Non-pigmented ciliary epithelial cell (primary cell): Measurements from ENCODE around the gene CCDC192.
"Not testable (repeated sequence)": the region's sequence is repeated elsewhere in the genome, so short reads cannot be mapped to it uniquely, and the experiment has no call there.

Experiments used
- DNase-seq: peaks from one replicate; pipeline ENCODE4 v3.0.0-alpha.2; 2010; ENCODE audit warnings: low read depth

Gene CCDC192

DNA sequence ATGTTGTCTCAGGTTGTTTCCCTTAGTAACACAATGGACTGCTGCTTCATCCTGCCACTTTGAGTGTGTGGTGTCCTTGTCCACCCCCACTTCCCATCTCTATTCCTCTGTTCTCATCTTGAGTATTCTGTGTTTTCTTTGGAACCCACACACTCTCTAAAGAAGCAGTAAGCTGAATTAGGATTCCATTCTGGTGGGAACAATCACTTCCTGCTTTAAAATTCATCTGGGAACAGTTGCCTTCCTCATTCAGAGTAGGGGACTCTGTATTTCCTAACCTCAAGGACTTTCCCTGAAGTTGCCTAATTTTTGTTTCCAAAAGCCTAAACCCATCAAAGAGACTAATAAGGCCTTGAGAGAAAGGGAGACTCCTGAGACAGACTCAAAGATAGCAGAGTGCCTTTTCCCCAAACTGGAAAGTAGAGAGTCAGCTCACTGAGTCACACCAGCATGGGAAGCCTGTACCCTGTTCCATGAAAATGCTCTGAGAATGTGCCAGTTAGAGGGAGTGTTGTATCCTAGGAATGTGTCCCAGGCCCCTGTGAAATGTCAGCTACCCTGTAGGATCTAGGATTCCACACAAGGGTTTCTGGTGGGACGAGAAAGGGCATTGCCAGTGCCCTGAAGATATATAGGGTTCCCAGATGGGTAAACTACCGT, 63.6 kb downstream of the CCDC192 start:
- DNase-seq: no peak

DNA sequence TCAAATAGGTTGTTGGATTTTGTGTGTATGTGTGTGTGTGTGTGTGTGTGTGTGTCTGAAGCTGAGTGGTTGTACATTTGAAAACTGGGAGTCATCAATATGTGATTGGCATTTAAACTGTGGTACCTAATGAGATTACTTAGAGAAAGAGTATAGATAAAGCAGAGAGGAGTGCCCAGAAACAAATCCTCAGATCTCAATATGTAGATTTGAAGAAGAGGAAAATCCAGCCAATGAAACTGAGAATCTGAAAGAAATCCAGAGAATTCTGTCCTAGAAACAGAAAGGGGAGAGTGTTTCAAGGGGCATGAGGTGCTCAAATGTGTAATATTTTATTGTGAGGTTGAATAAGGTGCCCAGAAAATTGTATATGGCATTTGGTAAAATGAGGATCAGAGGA, 66.2 kb downstream of the CCDC192 start:
- no peak for DNase-seq

DNA sequence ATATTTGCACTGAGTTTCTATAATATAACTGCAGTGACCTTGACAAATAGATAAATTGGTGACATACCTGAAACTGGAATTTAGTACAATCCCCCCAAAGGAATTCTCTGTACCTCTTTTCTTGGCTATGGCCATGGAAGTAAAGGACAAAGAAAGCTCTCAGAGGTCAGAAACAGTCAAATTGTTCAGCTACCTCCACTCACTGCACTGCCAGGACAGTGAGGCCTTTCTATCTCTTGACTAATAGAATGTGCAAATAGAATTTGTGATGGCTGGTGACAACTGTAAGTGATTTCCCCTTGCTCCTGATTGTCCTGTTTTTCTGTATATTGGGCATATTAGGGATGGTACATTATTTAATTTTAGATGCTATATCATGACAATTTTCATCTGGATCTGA, 67.1 kb downstream of the CCDC192 start:
- DNase-seq: no peak

DNA sequence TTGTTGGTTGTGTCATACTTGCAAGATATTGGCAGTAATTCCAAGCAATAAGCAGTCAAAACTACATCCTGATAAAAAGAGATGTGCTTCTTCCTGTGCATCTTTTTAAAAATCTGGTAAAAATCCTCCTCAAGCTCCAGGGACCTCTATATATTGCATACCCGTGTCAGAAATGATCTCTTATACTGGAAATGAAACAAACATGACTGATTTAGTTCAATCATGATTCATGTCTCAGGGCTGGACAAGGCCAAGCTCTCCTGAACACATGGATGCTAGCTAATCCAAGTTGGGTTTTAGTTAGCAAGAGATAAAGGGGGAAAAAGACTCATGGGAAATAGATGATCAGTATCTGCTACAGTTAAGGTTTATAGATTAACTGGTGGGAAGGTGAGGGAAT, 69.3 kb downstream of the CCDC192 start:
- DNase-seq: no peak

DNA sequence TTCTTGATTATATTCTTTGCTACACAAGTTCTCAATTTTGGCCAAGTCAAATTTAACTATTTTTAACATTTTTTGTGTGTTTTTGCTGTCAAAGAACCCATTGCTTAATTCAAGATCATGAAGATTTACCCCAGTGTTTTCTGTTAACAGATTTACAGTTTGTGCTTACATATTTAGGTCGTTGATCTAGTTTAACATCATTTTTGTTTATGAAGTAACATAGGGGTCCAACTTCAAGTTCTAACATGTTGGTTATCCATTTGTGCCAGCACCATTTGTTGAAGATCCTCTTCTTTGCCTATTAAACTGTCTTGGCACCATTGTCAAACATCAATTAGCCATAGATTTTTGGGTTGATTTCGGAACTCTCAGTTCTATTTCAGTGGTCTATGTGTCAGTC, 71.0 kb downstream of the CCDC192 start:
- no peak for DNase-seq

DNA sequence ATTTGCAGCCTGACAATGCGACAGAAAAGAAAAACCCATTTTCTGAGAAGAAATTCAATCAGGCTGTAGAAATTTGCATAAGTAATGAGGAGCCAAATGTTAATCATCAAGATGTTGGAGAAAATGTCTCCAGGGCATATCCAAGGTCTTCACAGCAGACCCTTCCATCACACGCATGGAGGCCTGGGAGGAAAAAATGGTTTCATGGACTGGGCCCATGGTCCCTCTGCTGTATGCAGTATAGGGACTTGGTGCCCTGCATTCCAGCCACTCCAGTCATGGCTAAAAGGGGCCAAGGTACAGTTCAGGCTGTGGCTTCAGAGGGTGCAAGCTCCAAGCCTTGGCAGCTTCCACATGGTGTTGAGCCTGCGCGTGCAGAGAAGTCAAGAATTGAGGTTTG, 73.3 kb downstream of the CCDC192 start:
- no peak for DNase-seq

DNA sequence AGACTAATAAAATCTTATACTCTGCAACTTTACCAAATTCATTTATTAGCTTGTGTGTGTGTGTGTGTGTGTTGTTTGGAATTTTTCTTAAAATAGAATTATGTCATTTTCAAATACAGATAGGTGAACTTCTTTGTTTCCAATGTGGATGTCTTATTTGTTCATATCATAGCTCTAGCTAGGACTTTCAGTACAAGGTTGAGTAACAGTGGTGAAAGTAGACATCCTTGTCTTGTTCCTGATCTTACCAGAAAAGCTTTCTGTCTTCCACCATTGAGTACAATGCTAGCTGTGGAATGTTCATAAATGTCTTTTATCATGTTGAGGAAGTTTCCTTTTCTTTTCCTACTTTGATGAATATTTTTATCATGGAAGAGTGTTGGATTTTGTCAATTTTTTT, 74.8 kb downstream of the CCDC192 start:
- no peak for DNase-seq

DNA sequence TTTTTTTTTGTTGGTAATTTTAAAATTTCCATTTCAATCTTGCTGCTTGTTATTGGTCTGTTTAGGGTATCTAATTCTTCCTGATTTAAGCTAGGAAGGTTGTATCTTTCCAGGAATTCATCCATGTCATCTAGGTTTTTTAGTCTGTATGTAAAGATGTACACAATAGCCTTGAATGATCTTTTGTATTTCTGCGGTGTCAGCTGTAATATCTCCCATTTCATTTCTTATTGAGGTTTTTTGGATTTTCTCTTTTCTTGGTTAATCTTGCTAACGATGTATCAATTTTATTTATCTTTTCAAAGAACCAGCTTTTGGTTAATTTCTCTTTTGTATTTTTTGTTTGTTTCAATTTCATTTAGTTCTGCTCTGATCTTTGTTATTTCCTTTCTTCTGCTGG, 79.3 kb downstream of the CCDC192 start:
- not testable (repeated sequence) for DNase-seq

DNA sequence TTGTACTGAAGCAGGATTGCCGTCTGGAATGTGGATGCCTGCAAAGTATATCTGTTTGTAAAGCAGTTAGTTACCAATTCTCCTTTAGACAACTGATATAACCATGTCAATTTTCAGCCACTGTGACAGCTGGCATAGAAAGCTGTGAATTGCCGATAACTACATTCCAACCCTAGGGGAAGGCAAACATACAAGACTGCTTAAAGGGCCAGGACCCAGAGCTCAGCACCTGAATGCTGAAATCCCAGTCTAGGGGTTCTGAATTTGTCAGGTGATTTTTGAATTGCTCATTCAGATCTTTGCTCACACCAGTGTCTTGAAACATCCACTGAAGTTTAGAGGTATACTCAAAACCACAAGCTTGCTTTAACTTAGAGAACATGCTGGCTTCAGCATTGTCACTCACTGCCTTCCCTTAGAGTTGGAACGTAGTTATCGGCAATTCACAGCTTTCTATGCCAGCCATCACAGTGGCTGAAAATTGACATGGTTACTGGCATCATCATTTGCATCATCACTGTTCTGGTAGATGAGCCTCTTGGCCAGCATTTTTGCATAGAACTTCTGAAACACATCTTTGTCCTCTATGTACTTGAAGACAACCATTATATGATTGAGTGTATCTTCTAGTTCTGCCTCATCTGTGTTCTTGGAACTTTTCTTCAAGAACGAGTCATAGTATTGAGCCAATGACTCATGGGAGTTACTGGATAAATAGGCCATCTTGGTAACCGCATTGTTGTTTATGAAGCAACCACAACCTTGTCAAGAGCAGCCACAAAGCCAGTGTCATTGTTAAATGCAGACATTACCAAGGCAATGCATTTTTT, 82.1 kb downstream of the CCDC192 start:
- DNase-seq: peak; percentile 88

DNA sequence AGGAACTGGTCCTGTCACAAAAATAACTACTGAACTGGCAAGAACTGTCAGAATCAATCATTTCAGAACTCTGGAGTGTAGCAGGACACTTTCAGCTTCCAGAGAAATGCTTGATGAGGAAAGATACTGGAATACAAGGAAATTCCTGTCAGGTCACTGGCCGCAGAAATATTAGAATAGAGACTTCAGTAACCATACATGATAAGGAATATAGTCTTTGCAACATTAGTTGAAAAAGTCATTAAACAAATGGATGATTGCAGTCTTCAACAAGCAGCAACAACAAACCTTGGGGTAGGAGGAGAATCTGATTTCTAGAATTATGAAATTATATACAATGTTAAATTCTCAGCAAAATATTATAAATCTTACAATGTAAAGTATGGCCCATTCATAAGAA, 88.2 kb downstream of the CCDC192 start:
- no peak for DNase-seq

DNA sequence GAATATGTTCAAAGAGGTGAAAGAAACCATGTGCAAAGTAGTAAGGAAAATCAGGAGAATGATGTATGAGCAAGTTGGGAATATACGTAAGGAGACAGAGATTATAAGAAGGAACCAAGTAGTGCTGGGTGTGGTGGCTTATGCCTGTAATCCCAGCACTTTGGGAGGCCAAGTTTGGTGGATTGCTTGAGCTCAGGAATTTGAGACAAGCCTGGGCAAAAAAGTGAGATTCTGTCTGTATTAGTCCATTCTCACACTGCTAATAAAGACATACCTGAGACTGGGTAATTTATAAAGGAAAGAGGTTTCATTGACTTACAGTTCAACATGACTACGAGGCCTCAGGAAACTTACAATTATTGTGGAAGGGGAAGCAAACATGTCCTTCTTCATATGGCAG, 88.7 kb downstream of the CCDC192 start:
- not testable (repeated sequence) for DNase-seq

DNA sequence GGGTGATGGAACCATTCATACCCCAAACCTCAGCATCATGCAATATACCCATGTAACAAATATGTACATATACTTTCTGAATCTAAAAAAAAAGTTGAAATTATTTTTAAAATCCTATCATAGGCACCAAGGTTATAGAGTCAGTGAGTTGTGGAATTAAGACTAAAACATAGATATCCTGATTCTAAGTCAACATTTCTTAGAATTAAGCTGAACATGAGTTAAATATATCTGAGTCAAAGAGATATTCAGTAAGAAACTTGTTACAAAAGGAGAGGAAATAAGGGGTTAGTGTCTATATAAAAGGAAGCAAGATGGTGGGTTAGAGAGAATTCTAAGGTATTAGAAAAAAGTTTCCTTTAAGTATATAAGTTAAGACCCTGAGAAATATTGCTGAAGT, 89.9 kb downstream of the CCDC192 start:
- DNase-seq: no peak

DNA sequence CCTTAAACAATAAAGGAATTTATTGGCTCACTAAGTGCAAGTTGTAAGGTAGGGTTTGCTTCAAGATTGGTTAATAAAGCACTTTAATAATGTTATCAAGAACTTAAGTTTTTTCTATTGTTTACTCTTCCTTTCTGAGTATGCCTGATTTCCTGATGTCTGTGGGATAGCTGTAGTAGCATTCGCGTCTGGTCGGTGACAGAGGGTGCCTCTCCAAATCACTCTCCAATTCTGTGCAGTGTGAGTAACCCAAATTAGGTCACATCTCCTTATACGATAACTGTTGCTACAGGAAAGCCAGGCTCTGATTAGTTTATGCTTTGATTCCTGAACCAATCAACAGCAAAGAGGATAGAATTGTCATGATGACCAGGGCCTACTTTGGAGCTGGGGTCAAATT, 90.7 kb downstream of the CCDC192 start:
- DNase-seq: no peak

DNA sequence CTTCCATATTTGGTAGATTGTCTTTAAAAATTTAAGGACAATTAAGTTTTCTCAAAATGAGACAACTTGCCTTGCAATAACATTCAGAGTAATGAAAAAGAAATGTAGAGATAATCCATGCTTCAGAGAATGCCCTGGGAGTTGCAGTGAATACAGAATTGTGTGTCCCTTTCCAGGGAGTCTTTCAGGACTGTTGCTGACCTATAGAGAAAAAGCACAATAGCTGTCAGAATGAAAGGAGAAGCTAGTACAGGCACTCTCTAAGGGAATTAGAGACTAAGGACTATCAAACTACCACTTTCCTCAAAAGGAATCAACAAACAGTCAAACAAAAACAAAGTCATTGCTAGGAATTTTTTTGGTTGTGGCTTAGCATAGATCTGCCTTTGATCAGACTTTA, 93.0 kb downstream of the CCDC192 start:
- DNase-seq: no peak

DNA sequence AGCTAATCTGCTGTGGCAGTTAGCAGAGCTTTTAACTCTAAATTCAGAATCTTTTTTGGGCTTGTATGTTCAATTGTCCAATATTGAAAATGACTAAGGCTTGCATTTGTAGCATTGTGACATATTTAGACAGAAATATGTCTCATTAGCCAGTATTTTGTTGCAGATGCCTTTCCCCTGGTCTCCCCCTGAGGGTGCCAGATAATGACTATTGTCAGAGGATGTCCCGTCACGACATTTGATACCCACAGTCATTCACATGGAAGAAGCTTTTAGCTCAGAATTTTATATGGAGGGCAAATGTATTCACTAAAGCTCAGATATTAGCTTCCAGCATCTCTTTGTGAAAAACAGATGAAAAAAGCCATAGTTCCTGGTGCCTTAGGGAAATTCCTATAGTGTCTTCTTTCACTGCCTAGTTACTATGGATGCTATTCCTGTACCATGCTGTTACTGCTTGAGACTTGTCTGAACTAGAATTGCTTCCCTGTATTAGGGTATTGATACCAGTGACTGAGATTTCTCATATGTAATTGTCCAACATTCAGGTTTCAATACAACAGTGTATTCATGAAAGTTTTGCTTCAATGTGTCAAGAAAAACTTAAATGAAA, 96.2 kb downstream of the CCDC192 start:
- DNase-seq: no peak

DNA sequence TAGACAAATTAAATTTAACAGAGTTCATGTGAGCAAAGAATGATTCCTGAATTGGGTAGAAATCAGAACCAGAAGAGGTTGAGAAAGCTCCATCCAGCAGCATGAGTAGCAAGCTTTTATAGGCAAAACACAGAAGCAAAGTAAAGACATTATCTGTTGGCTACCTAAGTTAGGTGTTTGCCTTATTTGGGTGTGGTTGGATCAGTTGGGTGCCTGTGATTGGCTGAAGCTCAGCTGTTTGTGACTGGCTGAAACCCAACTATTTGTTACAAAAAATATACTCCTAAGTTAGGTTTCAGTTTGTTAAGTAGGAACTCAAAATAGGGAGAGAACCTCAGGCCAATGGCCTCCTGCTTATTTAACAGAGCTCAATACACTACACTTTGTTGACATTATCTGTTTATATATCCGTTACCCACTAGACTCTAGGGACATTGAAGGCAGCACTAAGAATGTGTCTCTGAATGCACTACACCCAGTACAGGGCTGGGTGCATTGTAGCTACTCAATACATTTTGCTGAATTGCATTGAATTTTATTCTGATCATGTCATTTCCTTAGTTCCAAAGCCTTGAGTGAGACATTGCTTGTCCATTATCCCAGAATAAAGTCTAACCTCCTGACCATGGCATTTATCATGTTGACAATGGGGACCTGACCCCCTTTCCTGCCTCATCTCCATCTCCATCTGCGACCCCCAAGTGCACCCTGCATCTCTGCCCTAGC, 98.7 kb downstream of the CCDC192 start:
- no peak for DNase-seq

DNA sequence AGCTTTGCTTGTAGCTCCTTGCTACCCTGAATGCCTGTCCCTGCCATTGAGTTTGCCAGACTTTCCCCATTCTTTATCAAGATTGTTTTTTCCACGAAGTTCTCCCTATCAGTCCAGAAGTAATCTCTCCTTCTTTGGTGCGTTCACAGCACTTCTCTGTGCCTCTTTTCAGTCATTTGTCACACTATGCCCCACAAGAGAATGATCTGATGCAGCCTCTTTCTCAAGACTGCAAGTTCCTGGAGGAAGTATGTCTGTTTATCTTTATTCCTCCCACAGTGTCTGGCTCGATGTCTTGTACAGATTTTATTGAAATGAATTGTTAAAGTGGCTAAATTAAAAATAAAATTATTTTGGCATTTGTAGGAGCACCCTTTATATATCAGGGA, 99.3 kb downstream of the CCDC192 start:
- DNase-seq: no peak

DNA sequence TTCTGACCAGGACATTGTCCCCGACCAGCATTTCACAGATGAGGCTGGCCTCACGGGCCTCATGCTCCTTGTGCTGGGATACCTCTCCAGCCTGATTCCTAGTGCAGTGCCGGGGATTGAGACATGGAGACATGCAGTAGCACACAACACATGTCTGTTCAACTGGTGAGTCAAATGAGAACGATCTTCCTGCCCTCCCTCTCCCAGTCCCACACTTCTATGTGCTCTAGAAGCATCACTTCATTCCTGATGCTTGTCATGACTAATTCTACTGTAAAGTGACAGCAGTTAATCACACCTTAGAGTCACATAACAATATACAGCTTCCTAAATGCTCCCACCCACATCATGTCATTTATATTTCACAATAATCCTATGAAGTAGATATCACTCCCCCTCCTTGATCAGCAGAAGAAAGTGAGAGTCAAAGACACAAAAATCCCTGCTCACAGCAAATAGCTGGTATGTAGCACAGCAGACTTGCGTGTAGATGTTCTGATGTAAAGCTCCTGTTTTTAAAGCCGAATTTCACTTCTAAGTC, 101.8 kb downstream of the CCDC192 start:
- DNase-seq: no peak

DNA sequence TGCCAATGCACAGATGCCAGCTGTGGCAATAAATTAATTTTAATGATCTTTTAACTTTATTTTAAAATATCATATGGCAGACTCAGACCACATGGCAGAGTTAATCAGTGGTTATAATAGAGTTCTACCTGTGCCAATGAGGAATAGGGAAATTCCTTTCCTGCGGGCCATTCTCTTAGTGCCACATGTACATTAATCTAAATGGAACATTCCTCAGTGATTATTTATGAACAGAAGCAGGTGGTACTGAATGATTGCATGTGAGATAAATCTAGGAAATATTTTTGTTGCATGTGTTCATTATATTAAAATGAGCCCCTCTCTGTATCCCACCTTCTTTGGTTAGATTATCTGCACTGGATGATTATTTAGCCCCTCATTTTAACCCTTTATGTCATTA, 102.3 kb downstream of the CCDC192 start:
- no peak for DNase-seq

DNA sequence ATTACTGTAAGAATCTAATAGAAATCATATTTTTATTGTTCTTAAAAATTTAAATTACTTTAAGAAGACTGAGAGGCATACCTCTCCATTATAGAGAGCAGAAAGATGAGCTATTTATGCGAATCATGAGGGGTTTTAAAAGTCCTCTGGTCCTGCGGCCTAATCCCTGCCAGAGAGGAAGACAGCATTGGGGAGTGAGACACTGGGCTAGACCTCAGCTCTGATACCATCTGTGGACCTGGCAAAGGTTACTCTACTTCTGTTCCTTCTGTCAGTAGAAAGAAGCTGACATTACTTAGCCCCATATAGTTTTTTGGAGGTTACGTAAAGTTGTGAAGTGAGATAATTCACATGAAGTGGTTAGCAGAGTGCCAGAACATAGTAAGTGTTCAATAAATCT, 103.6 kb downstream of the CCDC192 start:
- DNase-seq: no peak

DNA sequence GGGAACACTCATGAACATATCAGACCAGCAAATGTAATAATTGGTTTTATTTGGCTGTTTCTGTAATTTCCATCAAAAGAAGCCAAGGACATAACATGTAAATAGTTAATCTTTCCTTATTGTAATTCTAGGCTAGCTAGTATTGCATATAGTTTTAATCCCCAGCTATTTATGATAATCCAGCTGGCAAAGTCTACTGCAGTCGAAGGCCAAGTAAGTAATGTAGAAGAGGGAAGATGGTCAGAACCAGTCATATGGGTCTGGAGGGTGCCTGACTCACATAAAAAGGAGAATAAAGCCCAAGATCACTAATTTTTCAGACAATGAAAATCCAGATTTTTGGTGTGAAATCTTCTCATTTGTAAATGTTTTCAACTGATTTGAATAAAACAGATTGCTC, 106.3 kb downstream of the CCDC192 start:
- no peak for DNase-seq

DNA sequence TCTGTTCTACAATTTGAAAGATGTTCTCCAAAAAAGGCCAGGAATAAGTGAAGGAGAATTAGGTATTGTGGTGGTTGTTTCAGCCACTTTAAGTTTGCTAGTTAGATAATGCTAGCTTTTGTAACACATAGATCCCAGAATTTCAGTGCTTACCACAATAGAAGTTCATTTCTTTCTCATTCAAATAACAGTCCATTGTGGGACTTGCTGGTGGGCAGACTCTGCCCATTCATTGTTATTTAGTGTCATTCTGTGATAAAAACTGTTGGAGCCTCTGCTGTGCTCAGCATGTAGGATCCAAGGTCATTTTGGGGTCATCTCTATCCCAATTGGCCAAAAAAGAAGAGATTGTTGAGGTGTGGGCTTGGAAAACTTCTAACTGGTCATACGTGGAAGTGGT, 106.8 kb downstream of the CCDC192 start:
- DNase-seq: no peak
